ENCODE measurements around the gene CDC14A.

- peak; percentile 40 for TF ChIP-seq CTCF (IDR thresholded peaks at IDR 0.05; ENCODE audit: poor library complexity)
- no peak for TF ChIP-seq EZH2 (IDR thresholded peaks at IDR 0.05; ENCODE audit: borderline replicate concordance)
Measured at GRCh38 chr1:100351095-100351887, 1.0 kb upstream of the CDC14A start.

All from hepatocyte (in vitro differentiated cells).